GM19193 (cell line): ENCODE results near the gene ACTG1.

ENCODE experiments used
- POLR2A ChIP-seq: IDR thresholded peaks from 4 replicates; pipeline ENCODE4 v1.6.1; 2011; ENCODE audit not compliant: insufficient read depth, insufficient read length; ENCODE audit errors: extremely low read depth

The ACTG1 gene

GRCh38 chr17:81528384-81528650, 15.7 kb upstream of the ACTG1 start:
- TF ChIP-seq POLR2A = no peak

- TF ChIP-seq POLR2A = no peak
Observed at GRCh38 chr17:81527591-81528383, 15.2 kb upstream of the ACTG1 start, which contains the start of gene FSCN2. Gene FSCN2 (plus strand): TSS chr17:81528377. CDS start chr17:81528532, 155 bp downstream.

GRCh38 chr17:81526662-81527571, 14.3 kb upstream of the ACTG1 start:
- TF ChIP-seq POLR2A = no peak

GRCh38 chr17:81524865-81525159, 12.2 kb upstream of the ACTG1 start:
- TF ChIP-seq POLR2A = no peak

- no peak for TF ChIP-seq POLR2A
Observed at GRCh38 chr17:81524039-81524864, 11.7 kb upstream of the ACTG1 start.

- TF ChIP-seq POLR2A = no peak
Observed at GRCh38 chr17:81523402-81524038, 10.9 kb upstream of the ACTG1 start.

GRCh38 chr17:81522491-81523401, 10.1 kb upstream of the ACTG1 start:
- no peak for TF ChIP-seq POLR2A

GRCh38 chr17:81520021-81520901, 7.7 kb upstream of the ACTG1 start:
- no peak for TF ChIP-seq POLR2A

GRCh38 chr17:81519284-81520020, 6.9 kb upstream of the ACTG1 start:
- TF ChIP-seq POLR2A = no peak

- peak; percentile 37 for TF ChIP-seq POLR2A
Observed at GRCh38 chr17:81518785-81519283, 6.2 kb upstream of the ACTG1 start.

- no peak for TF ChIP-seq POLR2A
Observed at GRCh38 chr17:81518113-81518784, 5.7 kb upstream of the ACTG1 start.
